GM12874 (cell line): ENCODE measurements around the gene CFAP299.

Experiments used
- TF ChIP-seq, protein P1 (sequence below): IDR thresholded peaks from 2 replicates; pipeline ENCODE4 v1.5.1; 2011; ENCODE audit warnings: low read depth, mild to moderate bottlenecking, control low read depth, low read length, moderate library complexity; ENCODE audit not compliant: insufficient read depth

The CFAP299 gene

DNA sequence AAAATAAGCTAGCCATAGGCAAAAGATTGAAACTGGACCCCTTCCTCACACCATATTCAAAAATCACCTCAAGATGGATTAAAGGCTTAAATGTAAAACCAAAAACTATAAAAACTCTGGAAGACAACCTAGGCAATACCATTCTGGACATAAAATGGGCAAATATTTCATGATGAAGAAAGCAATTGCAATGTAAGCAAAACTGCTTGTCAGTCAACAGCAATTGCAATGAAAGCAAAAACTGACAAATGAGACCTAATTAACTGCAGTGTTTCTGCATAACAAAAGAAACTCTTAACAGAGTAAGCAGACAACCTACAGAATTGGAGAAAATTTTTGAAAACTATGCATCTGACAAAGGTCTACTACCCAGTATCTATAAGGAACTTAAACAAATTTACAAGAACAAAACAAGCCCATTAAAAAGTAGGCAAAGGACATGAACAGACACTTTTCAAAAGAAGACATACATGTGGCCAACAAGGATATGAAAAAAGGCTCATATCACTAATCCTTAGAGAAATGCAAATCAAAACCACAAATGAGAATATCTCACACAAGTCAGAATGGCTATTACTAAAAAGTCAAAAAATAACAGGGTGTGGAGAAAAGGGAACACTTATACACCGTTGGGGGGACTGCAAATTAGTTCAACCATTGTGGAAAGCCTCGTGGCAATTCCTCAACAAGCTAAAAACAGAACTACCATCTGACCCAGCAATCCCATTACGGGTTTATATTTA lies 46.7 kb downstream of the CFAP299 start:
- TF ChIP-seq, protein P1, sequence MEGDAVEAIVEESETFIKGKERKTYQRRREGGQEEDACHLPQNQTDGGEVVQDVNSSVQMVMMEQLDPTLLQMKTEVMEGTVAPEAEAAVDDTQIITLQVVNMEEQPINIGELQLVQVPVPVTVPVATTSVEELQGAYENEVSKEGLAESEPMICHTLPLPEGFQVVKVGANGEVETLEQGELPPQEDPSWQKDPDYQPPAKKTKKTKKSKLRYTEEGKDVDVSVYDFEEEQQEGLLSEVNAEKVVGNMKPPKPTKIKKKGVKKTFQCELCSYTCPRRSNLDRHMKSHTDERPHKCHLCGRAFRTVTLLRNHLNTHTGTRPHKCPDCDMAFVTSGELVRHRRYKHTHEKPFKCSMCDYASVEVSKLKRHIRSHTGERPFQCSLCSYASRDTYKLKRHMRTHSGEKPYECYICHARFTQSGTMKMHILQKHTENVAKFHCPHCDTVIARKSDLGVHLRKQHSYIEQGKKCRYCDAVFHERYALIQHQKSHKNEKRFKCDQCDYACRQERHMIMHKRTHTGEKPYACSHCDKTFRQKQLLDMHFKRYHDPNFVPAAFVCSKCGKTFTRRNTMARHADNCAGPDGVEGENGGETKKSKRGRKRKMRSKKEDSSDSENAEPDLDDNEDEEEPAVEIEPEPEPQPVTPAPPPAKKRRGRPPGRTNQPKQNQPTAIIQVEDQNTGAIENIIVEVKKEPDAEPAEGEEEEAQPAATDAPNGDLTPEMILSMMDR = no peak

DNA sequence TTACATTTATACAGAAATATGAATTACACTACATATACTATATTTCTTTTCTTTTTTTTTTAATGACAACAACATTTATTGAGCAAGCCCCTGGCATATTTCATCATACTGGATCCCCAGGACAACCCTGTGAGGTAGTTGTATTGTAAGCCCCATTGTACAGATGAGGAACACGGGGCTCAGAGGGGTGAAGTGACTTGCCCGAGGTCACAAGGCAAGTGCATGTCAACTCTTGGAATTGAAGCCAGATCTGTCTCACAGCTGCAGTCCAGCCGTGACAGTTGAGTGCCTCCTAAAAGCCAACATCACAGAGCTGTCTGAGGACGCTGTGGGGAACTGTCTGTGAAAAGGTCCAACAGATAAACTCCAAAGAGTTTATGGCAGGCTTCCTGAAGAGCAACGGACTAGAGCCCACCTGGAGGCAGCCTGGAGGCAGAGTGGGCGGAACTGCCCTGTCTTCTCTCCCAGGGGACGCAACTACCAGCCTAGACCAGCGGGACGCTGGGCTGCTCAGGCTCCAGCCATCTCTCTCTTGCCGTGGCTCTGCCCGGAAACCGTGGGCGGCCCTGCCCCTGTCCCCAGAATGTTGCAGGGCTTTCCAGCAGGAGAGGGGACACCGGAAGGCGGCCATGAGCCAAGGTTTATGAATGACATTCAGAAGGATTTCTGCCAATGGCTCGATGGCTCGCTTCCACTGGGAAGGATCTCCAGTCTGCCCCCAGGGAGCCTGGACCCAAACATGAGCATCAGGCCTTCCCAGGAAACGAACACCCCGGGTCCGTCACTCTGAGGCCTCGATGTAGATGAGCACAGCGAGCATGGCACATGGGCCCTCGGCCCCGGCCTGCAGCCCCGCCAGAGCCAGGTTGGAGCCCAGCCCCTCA lies 50.1 kb downstream of the CFAP299 start:
- TF ChIP-seq, protein P1 = no peak

DNA sequence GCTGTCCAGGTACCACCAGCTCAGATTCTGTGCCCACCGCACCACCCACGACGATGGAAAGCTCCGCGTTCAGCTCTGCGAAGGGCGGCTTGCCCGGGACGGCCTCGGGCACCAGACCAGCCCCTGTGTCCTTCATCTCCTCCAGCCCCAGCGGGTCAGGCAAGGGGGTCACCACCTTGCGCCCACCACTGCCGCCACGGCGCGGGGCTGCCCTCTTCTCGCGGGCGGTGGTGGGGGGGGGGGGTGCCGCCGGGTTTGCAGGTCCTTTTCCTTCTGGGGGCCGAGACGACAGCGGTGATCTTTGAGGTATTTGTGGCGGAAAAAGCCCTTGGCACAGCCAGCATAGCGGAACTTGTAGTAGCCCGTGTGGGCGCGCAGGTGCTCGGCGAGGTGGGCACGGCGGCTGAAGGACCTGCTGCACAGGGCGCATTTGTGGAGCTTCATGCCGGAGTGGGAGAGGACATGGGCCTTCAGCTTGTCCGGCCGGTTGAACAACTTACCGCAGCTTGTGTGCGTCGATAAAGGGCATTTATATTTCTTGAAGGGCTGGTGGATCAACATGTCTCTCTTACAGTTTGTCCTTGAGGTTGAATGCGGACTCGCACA lies 50.9 kb downstream of the CFAP299 start:
- TF ChIP-seq, protein P1 = no peak

DNA sequence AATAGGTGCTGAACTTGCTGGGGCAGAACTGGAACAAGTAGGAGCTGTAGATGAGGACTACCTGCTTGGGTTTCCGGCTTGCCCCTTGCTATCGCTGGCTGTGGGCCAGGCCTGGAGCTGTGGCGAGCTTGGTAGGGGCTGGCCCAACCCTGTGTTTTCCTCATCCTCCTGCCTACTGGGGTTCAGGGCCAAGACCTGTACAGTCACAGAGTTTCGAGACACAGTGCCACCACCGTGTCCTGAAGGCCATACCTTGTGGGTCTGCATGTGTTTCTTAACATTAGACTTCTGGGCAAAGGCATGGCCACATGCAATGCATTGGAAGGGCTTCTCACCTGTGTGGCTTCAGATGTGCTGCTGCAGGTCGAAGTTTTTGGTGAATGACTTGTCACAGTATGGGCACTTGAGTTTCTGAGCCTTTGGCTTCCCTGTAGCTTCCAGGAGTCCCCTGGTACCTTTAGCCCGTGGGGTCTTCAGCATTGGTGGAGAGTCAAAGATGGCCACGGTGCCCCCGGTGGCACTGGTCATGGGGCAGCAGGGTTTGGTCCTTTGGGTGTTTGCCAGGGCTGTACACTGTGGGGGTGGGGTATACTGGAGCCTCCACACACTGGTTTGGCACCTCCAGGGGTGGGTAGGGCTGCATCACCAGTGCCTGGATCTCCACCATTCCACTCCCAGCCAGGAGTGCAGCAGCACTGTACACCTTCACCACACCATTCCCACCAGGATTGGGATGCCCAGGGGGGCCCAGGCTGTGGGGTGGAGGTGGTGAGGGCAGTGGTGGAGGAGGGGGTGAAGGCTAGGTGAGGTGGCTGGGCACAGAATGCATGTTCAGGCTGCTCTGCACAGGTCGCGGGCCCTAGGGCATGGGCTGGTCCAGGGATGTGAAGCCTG lies 52.1 kb downstream of the CFAP299 start:
- TF ChIP-seq, protein P1 = no peak

DNA sequence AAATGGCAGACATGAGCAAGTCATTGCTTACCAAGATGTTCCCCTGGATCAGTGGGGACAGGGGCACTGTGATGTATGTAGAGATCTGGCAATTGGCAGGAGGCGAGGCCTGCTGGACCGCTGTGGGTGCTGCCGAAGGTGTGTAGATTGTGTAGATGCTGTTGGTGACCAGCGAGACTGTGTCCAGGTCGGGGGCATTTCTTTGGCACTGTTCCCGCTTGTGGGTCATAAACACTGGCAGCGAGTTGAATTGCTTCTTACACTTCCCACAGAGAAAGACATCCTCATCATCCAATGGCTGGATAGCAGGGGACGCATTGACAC lies 52.7 kb downstream of the CFAP299 start:
- TF ChIP-seq, protein P1 = no peak

DNA sequence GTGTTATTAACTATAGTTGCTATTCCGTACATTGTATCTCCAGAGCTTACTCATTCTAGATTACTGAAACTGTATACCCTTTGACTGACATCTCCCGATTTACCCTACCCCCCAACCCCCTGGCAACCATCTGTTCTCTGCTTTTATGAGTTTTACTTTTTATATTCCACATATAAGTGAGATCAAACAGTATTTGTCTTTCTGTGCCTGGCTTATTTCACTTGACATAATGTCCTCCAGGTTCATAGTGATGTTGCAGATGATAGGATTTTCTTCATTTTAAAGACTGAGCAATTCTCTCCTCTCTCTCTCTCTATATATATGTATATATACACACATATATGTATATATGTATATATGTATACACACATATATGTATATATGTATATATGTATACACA lies 54.6 kb downstream of the CFAP299 start:
- TF ChIP-seq, protein P1 = no peak
